ENCODE measurements around the gene TRIM29. TPM values are rescaled to one million over a fixed set of nuclear protein-coding genes. Genes with fewer than 3 reads are reported as not detected.

TRIM29 gene, protein sequence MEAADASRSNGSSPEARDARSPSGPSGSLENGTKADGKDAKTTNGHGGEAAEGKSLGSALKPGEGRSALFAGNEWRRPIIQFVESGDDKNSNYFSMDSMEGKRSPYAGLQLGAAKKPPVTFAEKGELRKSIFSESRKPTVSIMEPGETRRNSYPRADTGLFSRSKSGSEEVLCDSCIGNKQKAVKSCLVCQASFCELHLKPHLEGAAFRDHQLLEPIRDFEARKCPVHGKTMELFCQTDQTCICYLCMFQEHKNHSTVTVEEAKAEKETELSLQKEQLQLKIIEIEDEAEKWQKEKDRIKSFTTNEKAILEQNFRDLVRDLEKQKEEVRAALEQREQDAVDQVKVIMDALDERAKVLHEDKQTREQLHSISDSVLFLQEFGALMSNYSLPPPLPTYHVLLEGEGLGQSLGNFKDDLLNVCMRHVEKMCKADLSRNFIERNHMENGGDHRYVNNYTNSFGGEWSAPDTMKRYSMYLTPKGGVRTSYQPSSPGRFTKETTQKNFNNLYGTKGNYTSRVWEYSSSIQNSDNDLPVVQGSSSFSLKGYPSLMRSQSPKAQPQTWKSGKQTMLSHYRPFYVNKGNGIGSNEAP
- 0.06 TPM in 1 of 2 replicates, not detected in the other for total RNA-seq

DNA sequence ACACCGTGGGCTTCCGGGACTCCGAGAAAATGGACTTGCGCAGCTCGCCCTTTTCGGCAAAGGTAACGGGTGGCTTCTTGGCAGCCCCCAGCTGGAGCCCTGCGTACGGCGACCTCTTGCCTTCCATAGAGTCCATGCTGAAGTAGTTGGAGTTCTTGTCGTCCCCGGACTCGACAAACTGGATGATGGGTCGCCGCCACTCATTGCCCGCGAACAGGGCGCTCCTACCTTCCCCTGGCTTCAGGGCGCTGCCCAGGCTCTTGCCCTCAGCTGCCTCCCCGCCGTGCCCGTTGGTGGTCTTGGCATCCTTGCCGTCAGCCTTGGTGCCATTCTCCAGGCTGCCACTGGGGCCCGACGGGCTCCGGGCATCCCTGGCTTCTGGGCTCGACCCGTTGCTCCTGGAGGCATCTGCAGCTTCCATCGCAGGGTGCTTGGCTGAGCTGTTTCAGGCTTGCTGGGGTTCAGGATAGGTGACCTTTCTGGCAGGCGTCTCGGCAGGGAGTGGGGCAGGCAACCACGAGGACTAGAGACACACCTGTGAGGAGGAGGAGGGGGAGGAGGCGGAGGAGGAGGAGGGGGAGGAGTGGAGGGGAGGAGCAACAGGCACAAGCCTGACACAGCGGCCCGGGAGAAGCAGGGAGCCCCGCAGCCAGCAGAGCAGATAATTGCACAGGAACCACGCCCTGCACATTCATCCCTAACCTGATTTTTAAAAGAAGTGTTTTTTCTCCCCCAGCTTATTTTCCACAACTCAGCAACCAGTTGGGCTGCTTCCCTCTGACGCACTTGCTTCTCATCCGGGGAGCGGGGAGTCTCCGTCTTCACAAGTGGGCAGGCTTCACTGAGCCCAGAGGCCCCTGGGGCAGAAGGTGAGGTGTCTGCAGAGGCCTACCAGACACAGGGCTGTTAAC is at the start of gene TRIM29:
Gene TRIM29 (minus strand): TSS at position 503 of the 911 bp plus-strand sequence. CDS start 82 bp downstream, at position 421.

Other genes starting within 250 kb of the TRIM29 start
- gene OAF, start 72.9 kb upstream of the TRIM29 start, total RNA-seq, result 7.6 and 20.3 TPM in 2 replicates
- not detected in 2 replicates for gene POU2F3, start 102.0 kb upstream of the TRIM29 start, total RNA-seq
- 3.4 and 10.9 TPM in 2 replicates for gene TLCD5, start 187.2 kb upstream of the TRIM29 start, total RNA-seq
- gene ARHGEF12, start 198.3 kb upstream of the TRIM29 start, total RNA-seq, result 81.3 and 166 TPM in 2 replicates

Data from bladder microvascular endothelial cell (primary cell).